Stimulated activated CD8-positive, alpha-beta memory T cell treated with anti-CD3 and anti-CD28 coated beads, Interleukin-15, amount 100 ng/mL, for 24 hours (primary cell): ENCODE data around the gene BCKDHA.
"Not testable (repeated sequence)": the region's sequence is repeated elsewhere in the genome, so short reads cannot be mapped to it uniquely, and the experiment has no call there.

Experiments used
- DNase-seq: peaks from one replicate; pipeline ENCODE4 v3.0.0-alpha.2; 2020; ENCODE audit warnings: low read depth

The BCKDHA gene

DNA sequence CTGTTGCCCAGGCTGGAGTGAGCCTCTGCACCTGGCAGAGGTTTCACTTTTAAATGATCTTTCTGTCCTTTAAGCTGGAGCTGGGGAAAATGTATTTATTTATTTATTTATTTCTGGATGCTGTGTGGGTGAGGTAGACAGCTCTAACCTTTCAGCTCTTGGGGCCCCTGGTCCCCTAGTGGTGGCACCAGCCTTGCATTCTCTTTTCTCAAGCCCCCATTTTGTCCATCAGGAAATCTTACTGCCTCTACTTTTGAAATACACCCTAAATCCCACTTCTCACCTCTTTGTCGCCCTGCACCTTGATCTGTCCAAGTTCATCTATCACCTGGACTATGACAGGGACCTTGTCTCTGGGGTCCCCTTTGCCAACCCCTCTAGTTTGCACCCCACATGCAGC, 31.5 kb upstream of the BCKDHA start:
- DNase-seq, result no peak

DNA sequence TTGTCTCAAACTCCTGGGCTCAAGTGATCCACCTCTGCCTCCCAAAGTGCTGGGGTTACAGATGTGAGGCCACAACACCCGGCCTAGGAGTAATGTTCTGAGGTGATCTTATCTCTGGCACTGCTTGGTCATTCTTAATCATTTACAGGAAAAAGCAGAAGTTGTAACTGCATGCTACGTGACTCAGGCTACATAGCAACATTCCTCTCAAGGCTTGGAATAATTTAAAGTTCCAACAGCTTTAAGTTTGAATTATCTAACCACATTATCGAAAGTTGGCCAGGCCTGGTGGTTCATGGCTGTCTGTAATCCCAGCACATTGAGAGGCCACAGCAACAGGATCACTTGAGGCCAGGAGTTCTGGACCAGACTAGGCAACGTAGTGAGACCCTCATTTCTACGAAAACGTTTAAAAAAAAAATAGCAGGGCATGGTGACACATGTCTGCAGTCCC, 29.7 kb upstream of the BCKDHA start:
- no peak for DNase-seq

- no peak for DNase-seq
Measured at GRCh38 chr19:41369769-41370168, 27.8 kb upstream of the BCKDHA start.

DNA sequence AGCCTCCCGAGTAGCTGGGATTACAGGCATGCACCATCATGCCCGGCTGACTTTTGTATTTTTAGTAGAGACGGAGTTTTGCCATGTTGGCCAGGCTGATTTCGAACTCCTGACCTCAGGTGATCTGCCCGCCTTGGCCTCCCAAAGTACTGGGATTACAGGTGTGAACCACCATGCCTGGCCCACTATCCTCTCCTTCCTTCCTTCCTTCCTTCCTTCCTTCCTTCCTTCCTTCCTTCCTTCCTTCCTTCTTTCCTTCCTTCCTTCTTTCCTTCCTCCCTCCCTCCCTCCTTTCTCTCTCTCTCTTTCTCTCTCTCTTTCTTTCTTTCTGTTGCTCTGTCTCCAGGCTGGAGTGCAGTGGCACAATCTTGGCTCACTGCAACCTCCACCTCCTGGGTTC, 26.5 kb upstream of the BCKDHA start:
- DNase-seq, result not testable (repeated sequence)

- no peak for DNase-seq
Measured at GRCh38 chr19:41371541-41371940, 26.1 kb upstream of the BCKDHA start.

GRCh38 chr19:41372501-41372900, 25.1 kb upstream of the BCKDHA start:
- DNase-seq, result no peak

- no peak for DNase-seq
Measured at GRCh38 chr19:41373993-41374392, 23.6 kb upstream of the BCKDHA start.

DNA sequence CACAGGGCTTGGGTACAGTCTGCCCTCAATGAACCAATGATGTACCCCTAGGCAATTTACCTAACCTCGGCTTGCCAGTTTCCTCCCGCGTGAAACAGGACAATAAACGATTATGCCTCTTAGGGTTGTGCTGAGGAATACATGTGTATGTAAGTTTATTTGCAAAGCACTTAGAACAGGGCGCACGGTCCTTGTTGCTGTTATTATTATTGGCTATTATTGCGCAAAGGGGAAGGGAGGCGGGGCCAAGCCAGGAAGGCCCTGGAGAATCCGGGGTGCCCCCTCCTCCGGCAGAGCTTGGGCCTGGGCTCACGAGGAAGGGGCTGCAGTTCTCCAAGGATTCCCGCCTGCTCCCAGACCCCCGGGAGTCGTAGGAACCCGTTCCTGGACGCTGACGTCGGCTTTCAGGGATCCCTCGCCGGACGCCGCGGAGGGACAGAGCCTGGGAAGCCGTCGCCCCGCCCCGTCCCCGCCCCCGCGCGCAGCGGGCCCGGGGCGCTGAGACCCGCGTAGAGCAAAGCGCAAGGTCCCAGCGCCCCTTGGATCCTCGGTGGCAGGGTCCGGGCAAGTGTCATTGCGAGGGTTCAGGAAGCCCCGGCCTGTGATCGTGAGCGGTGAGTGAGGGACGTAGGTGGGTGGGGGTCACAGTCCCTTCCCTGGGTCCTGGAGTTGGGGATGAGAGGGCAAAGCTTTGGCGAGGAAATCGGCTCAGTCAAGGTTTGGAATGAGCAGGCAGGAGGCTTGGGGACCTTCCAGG, 21.2 kb upstream of the BCKDHA start, which contains the start of gene TMEM91:
TMEM91 (plus strand) TSS at position 293 of the 757 bp plus-strand sequence. CDS start 1,777 bp downstream, outside the sequence.
- DNase-seq, result no peak

DNA sequence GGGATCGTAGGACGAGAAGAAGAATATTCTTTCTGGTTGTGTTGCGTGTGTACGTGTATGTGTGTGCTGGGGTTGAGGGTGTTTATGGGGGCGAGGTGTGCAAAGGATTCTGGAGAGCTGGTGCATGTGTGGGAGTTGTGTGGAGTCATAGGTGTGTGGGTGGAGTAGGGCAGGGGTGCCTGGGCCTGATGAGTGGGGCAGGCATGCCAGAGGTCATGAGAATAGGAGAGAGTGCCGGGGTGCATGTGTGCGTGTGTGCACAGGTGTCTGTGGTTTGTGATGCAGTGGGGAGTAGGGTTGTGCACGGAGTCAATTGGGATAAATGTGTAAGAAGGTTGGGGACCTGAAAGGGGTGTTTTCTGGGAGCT, 20.6 kb upstream of the BCKDHA start:
- DNase-seq, result no peak

- no peak for DNase-seq
Measured at GRCh38 chr19:41377977-41378709, 19.5 kb upstream of the BCKDHA start.

DNA sequence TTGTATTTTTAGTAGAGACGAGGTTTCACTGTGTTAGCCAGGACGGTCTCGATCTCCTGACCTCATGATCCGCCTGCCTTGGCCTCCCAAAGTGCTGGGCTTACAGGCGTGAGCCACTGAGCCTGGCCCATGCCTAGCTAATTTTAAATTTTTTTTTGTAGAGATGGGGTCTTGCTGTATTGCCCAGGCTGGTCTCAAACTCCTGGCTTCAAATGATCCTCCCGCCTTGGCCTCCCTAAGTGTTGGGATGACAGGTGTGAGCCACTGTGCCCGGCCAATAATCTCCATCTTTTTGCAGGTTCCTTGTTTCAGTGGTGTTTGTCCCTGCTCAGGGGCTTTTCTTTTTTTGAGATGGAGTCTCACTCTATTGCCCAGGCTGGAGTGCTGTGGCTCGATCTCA, 16.1 kb upstream of the BCKDHA start:
- not testable (repeated sequence) for DNase-seq

DNA sequence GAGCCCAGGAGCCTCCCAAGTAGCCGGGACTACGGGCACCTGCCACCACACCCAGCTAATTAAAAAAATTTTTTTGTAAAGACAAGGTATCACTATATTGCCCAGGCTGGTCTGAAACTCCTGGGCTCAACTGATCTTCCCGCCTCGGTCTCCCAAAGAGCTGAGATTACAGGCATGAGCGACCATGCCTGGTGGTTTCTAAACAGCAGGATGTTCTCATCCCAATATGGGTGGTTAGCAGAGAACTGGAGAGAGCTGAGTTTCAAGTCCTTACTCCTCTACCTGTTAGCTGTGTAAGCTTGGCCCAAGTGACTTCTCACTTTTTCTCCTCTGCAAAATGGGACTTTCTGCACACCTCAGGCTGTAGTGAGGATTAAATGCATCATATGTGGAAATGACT, 13.3 kb upstream of the BCKDHA start:
- no peak for DNase-seq

DNA sequence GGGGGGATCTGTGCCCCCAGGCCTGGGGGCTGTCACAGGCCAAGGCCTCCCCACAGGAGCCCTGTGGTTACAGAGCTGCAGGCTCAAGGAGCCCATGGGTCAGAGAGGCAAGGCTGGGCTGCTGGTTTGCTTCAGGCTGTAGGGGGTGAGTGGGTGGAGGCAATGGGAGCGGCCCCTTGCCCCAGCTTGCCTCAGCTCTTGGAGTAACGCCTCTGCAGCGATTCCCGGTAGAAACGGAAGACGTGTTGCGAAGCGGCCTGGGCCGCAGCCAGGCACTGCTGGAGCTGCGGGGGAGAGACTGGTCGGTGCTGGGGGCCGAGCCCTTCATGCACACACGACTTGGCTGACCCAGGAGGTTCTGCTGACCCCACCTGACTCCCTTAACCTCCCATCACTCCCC, 11.2 kb upstream of the BCKDHA start:
- no peak for DNase-seq

DNA sequence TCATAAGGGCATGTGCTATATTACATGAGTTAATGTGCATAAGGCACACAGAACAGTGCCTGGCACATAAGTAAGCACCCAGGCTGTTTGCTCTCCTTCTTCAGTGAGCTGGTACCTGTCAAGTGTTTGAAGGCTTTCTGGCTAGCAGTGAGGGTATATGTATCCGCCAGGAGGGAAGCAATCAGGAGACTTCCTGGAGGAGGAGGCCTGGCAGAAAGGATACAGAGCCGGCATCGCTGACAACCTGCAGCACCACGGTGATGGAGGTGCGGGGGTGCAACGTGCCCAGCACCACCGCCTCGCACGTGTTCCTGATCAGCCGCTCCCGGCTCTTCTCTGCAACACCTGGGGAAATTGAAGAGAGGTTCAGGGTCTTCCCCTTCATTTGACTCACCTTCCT, 6.0 kb upstream of the BCKDHA start:
- DNase-seq, result no peak

- DNase-seq, result no peak
Measured at GRCh38 chr19:41392775-41393174, 4.8 kb upstream of the BCKDHA start.

DNA sequence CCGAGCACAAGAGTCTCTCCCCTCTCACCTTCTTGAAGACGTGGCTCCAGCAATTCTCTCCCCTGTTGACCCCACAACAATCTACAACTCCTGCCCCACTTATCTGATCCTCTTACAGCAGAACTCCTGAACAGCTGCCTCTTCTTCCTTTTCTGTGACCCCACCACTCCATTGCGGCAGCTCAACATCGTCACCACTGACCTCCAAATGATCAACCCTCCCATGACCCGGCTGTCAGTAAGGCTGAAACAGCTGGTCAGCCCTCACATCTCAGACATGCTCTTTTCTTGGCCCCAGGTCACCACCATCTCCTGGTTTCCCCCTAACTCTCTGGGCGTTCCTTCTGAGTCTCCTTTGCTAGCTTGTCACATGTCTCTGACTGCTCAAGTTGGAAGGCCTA, 2.3 kb upstream of the BCKDHA start:
- no peak for DNase-seq

GRCh38 chr19:41398050-41398418, 416 bp downstream of the BCKDHA start:
- no peak for DNase-seq

DNA sequence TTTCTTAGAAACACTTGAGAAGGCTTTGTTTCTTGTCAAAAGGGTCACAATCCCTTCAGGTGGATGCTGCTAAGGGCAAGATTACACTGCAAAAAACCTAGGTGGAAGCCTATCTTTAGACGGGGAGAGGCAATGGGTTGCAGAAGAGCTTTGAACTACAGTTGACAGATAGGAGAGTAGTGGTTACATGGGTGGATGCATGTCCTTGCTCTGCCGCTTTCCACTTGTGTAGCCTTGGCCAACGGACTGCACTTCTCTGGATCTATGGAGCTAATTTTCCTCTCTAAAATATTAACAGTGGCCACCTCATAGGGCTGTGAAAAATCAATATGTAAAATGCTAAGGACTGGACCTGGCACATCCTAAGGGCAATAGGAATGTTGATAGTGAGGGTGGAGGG, 980 bp downstream of the BCKDHA start:
- DNase-seq, result no peak

GRCh38 chr19:41399091-41399490, 1.5 kb downstream of the BCKDHA start:
- DNase-seq, result no peak

DNA sequence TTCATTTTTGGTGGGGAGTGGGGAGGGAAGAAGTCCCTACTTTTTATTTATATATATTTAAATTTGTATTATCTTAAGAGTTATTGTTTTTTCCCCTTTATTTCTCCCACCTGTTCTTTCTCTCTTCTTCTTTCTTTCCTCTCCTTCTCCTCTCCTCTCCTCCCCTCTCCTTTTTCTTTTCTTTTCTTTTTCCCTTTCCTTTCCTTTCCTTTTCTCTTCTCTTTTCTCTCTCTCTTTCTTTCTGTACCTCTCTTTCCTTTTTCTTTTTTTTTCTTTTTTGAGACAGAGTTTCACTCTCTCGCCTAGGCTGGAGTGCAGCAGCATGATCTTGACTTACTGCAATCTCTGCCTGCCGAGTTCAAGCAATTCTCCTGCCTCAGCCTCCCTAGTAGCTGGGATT, 1.9 kb downstream of the BCKDHA start:
- no peak for DNase-seq

DNA sequence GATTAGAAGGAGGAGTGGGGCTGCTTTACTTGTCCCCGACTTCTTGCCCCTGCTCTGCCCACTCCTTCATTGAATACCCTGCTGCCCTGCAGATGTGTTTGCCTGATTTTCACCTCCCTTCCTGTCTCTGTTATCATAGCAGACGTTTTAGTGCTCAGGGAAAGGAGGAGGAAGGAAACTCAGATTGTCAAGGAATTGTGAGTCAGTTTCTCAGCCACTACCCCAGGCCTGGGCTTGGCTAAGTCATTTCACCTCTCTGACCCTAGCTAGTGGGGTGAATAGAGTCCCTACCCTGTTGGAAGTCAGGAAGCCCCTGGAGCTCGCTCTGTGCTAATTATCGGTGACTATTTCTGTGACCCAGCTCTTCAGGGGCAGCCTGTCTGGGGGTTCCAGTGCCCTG, 3.9 kb downstream of the BCKDHA start:
- no peak for DNase-seq

- DNase-seq, result no peak
Measured at GRCh38 chr19:41402010-41402409, 4.4 kb downstream of the BCKDHA start.

DNA sequence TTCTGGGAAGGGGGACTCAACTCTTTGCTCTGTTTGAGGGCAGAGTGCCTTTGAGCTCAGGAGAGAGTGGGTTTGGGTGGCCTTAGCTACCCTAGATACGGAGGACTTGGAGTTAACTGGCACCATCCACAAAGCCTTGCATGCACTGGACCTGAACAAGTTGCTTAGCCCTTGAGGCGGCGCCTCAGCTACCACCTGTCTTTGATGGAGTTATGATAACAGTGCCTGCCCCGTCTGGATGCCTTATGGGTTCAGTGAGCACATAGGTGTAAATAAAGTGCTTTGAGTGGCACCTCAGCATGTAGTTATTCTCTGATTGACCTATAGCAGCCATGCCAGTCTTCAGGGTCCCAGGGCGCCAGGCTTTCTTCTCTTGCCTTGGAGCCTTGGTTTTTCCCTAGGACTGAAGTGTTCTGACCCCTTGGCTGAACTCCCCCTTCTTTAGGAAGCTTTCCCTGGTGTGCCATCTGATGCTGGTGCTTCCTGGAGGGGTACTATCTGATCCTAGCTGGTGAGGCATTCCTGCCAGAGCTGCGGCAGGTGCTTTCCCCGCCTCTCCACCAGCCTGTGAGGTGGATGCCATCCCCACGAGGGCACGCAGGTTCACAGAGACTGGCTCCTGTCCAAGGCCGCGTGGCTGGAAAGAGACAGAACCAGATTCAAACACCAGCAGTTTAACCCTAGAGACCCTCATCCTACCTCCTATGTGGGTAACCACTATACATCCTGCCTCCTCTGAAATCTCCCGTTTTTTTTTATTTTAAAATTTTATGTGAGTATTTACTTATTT, 5.8 kb downstream of the BCKDHA start:
- DNase-seq, result no peak
